HEK293 (cell line): ENCODE measurements around the gene EMB.
"Not testable (repeated sequence)": the region's sequence is repeated elsewhere in the genome, so short reads cannot be mapped to it uniquely, and the experiment has no call there.

Experiments used
- CTCF ChIA-PET: fragments of 350-600 bp; formaldehyde crosslinking; extraction: SDS; loops from one replicate; lab custom pipeline; 2021; ENCODE audit warnings: antibody characterized with exemption; lab: Yijun Ruan, JAX
- POLR2A ChIA-PET: fragments of 300-600 bp; formaldehyde crosslinking; extraction: SDS; loops from one replicate; lab custom pipeline; 2020; ENCODE audit warnings: antibody characterized with exemption, inconsistent platforms; lab: Yijun Ruan, JAX
- H3K27ac ChIP-seq: fragments of 200-500 bp; sonication (Bioruptor generic); 2 replicates; pipeline ENCODE4 v1.5.1; 2014; ENCODE audit warnings: low read depth, low read length, control low read depth, inconsistent platforms; ENCODE audit errors: extremely low read depth
- H3K36me3 ChIP-seq, 2 experiments: fragments of 200-500 bp in 1 of 2; sonication (Bioruptor generic) in 1 of 2; 1 replicate in 1 of 2; 2 replicates in 1 of 2; pipeline ENCODE4 v1.5.1; 2014 to 2017; ENCODE audit warnings: inconsistent platforms in 2 of 2, low read length in 2 of 2; ENCODE audit not compliant: control insufficient read depth in 2 of 2, insufficient read depth in 1 of 2
- H3K4me1 ChIP-seq: fragments of 200-500 bp; sonication (Bioruptor generic); 2 replicates; pipeline ENCODE4 v1.5.1; 2014; ENCODE audit warnings: mild to moderate bottlenecking, low read length, inconsistent platforms; ENCODE audit not compliant: control insufficient read depth, insufficient read depth
- H3K4me3 ChIP-seq: 2 replicates; pipeline ENCODE4 v1.5.1; 2011; ENCODE audit warnings: low read depth, mild to moderate bottlenecking, control low read depth, low read length, moderate library complexity
- H3K9me3 ChIP-seq: fragments of 200-500 bp; sonication (Bioruptor generic); 2 replicates; pipeline ENCODE4 v1.5.1; 2014; ENCODE audit warnings: low read depth, low read length, inconsistent platforms; ENCODE audit not compliant: control insufficient read depth, insufficient read depth
- PRDM1 ChIP-seq: fragments of 450-650 bp; formaldehyde crosslinking; IDR thresholded peaks from 2 replicates; pipeline ENCODE4; 2016; ENCODE audit warnings: missing biosample characterization, missing genetic modification characterization
- SCRT1 ChIP-seq: fragments of 450-650 bp; formaldehyde crosslinking; IDR thresholded peaks from 2 replicates; pipeline ENCODE4 v1.5.1; 2016; ENCODE audit warnings: missing biosample characterization, missing genetic modification characterization, borderline replicate concordance
- SETDB1 ChIP-seq: IDR thresholded peaks from one replicate; pipeline ENCODE4 v1.6.1; 2017; ENCODE audit warnings: mild to moderate bottlenecking, low read length, moderate library complexity, mixed read lengths; ENCODE audit not compliant: insufficient read length
- ZEB2 ChIP-seq: fragments of 450-650 bp; formaldehyde crosslinking; IDR thresholded peaks from 2 replicates; pipeline ENCODE4 v1.5.1; 2016; ENCODE audit warnings: missing biosample characterization, missing genetic modification characterization
- ZFP41 ChIP-seq: fragments of 450-650 bp; formaldehyde crosslinking; IDR thresholded peaks from 2 replicates; pipeline ENCODE4 v1.5.1; 2016; ENCODE audit warnings: missing biosample characterization, missing genetic modification characterization, borderline replicate concordance
- ZFP69B ChIP-seq: fragments of 450-650 bp; formaldehyde crosslinking; IDR thresholded peaks from 2 replicates; pipeline ENCODE4 v1.5.1; 2016; ENCODE audit warnings: missing biosample characterization, missing genetic modification characterization
- ZNF10 ChIP-seq: fragments of 450-650 bp; formaldehyde crosslinking; IDR thresholded peaks from 2 replicates; pipeline ENCODE4 v1.5.1; 2017; ENCODE audit warnings: missing biosample characterization, missing genetic modification characterization
- ZNF169 ChIP-seq: fragments of 450-650 bp; formaldehyde crosslinking; IDR thresholded peaks from 2 replicates; pipeline ENCODE4 v1.5.1; 2016; ENCODE audit warnings: missing biosample characterization, missing genetic modification characterization
- ZNF211 ChIP-seq: fragments of 450-650 bp; formaldehyde crosslinking; IDR thresholded peaks from 2 replicates; pipeline ENCODE4 v1.5.1; 2016; ENCODE audit warnings: low read depth, missing biosample characterization, missing genetic modification characterization
- ZNF292 ChIP-seq: fragments of 450-650 bp; formaldehyde crosslinking; IDR thresholded peaks from 2 replicates; pipeline ENCODE4 v1.5.1; 2016; ENCODE audit warnings: low read depth, missing biosample characterization, missing genetic modification characterization, borderline replicate concordance
- ZNF324 ChIP-seq: fragments of 450-650 bp; formaldehyde crosslinking; IDR thresholded peaks from 2 replicates; pipeline ENCODE4 v1.5.1; 2016; ENCODE audit warnings: missing biosample characterization, missing genetic modification characterization
- ZNF341 ChIP-seq: fragments of 450-650 bp; formaldehyde crosslinking; IDR thresholded peaks from 2 replicates; pipeline ENCODE4; 2016; ENCODE audit warnings: low read depth, missing biosample characterization, missing genetic modification characterization
- ZNF350 ChIP-seq: fragments of 450-650 bp; formaldehyde crosslinking; IDR thresholded peaks from 2 replicates; pipeline ENCODE4 v1.5.0; 2017; ENCODE audit warnings: missing biosample characterization, mild to moderate bottlenecking, missing genetic modification characterization
- ZNF426 ChIP-seq: fragments of 450-650 bp; formaldehyde crosslinking; IDR thresholded peaks from 2 replicates; pipeline ENCODE4 v1.5.1; 2017; ENCODE audit warnings: missing biosample characterization, missing genetic modification characterization, mild to moderate bottlenecking, inconsistent platforms, moderate library complexity
- ZNF501 ChIP-seq: fragments of 450-650 bp; formaldehyde crosslinking; IDR thresholded peaks from 2 replicates; pipeline ENCODE4 v1.5.1; 2016; ENCODE audit warnings: missing biosample characterization, missing genetic modification characterization
- ZNF521 ChIP-seq: fragments of 450-650 bp; formaldehyde crosslinking; IDR thresholded peaks from 2 replicates; pipeline ENCODE4 v1.5.1; 2017; ENCODE audit warnings: missing biosample characterization, mild to moderate bottlenecking, missing genetic modification characterization
- ZNF585B ChIP-seq: fragments of 450-650 bp; formaldehyde crosslinking; IDR thresholded peaks from 2 replicates; pipeline ENCODE4 v1.5.1; 2016; ENCODE audit warnings: missing biosample characterization, missing genetic modification characterization
- ZNF600 ChIP-seq: fragments of 450-650 bp; formaldehyde crosslinking; IDR thresholded peaks from 2 replicates; pipeline ENCODE4 v1.5.1; 2016; ENCODE audit warnings: missing biosample characterization, missing genetic modification characterization
- ZNF626 ChIP-seq: fragments of 450-650 bp; sonication (Bioruptor Pico); formaldehyde crosslinking; IDR thresholded peaks from 2 replicates; pipeline ENCODE4 v1.5.1; 2018; ENCODE audit warnings: missing biosample characterization, missing genetic modification characterization, inconsistent platforms
- TF ChIP-seq, protein P1 (sequence below): fragments of 450-650 bp; formaldehyde crosslinking; IDR thresholded peaks from 2 replicates; pipeline ENCODE4 v1.5.1; 2017; ENCODE audit warnings: missing biosample characterization, missing genetic modification characterization
- TF ChIP-seq, protein P2 (sequence below): fragments of 450-650 bp; formaldehyde crosslinking; IDR thresholded peaks from 2 replicates; pipeline ENCODE4 v1.5.1; 2017; ENCODE audit warnings: missing biosample characterization, missing genetic modification characterization
- TF ChIP-seq, protein P3 (sequence below): fragments of 450-650 bp; formaldehyde crosslinking; IDR thresholded peaks from 2 replicates; pipeline ENCODE4 v1.5.1; 2016; ENCODE audit warnings: missing biosample characterization, missing genetic modification characterization, borderline replicate concordance
- TF ChIP-seq, protein P4 (sequence below): sonication (generic); formaldehyde crosslinking; IDR thresholded peaks from 2 replicates; pipeline ENCODE4 v1.8.1; 2022; ENCODE audit warnings: mild to moderate bottlenecking, moderate library complexity, missing genetic modification reagents

Gene EMB

DNA sequence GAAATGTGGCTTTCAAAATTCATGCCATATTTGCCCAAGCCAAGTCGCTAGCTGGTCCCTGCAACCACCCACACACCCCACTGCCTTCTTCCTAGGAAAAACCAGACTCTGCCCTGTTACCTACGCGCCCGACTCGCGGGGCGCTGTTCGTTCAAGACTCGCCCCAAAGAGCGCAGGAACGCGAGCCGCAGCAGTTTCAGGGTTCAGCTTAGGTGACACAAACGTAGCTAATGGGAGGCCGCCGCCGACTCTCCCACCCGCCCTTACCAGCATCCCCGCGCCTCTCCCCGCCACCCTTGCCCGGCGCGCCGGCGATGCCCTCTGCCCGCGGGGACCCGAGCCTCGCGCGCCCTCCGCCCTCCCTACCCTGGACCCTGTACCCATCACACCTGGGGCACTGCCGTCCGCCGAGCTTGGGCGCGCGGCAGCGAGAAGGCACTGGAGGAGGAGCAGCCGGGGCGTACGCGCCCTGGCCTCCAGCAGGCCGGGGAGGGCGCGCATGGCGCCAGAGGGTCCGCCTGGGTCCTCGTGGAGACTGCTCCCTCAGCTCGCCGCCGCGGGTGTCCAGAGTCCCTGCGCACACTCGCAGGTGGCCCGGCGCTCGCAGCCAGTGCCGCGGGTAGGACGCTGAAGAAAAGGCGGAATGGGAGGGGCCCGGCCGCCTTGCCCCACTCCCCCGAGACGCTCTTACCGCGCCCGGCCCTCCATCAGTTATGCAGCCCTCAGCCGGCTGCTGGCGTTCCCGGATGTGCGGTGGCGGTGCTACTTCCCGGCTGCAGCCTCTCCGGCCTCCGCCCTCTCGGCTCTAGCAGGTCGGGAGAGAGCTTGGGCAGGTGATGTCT lies at the start of gene EMB (continued):
- TF ChIP-seq ZNF501 (tag by site-specific recombination) (peak; percentile 68), SETDB1 (no peak), ZNF600 (tag by site-specific recombination) (peak; percentile 75; the same call in 1 of the 2 replicates), PRDM1 (tag by site-specific recombination) (no peak), ZFP69B (tag by site-specific recombination) (no peak), ZNF324 (0 out of 2 replicates have a peak, but pooled peaks have one; percentile 28), ZNF211 (no peak), ZNF585B (0 out of 2 replicates have a peak, but pooled peaks have one; percentile 24), ZNF341 (tag by site-specific recombination) (peak; percentile 87), ZNF292 (tag by site-specific recombination) (no peak), ZNF521 (tag by site-specific recombination) (no peak), ZEB2 (tag by site-specific recombination) (peak; percentile 62), ZFP41 (tag by site-specific recombination) (no peak), ZNF350 (tag by site-specific recombination) (no peak), ZNF426 (tag by site-specific recombination) (no peak), ZNF626 (tag by site-specific recombination) (no peak), ZNF10 (tag by site-specific recombination) (peak; percentile 7; the same call in 1 of the 2 replicates), ZNF169 (tag by site-specific recombination) (no peak), SCRT1 (no peak)
- TF ChIP-seq, protein P1, sequence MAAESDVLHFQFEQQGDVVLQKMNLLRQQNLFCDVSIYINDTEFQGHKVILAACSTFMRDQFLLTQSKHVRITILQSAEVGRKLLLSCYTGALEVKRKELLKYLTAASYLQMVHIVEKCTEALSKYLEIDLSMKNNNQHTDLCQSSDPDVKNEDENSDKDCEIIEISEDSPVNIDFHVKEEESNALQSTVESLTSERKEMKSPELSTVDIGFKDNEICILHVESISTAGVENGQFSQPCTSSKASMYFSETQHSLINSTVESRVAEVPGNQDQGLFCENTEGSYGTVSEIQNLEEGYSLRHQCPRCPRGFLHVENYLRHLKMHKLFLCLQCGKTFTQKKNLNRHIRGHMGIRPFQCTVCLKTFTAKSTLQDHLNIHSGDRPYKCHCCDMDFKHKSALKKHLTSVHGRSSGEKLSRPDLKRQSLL (tag by site-specific recombination): no peak
- TF ChIP-seq, protein P2, sequence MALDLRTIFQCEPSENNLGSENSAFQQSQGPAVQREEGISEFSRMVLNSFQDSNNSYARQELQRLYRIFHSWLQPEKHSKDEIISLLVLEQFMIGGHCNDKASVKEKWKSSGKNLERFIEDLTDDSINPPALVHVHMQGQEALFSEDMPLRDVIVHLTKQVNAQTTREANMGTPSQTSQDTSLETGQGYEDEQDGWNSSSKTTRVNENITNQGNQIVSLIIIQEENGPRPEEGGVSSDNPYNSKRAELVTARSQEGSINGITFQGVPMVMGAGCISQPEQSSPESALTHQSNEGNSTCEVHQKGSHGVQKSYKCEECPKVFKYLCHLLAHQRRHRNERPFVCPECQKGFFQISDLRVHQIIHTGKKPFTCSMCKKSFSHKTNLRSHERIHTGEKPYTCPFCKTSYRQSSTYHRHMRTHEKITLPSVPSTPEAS (tag by site-specific recombination): no peak; the same call in 1 of the 2 replicates
- TF ChIP-seq, protein P3, sequence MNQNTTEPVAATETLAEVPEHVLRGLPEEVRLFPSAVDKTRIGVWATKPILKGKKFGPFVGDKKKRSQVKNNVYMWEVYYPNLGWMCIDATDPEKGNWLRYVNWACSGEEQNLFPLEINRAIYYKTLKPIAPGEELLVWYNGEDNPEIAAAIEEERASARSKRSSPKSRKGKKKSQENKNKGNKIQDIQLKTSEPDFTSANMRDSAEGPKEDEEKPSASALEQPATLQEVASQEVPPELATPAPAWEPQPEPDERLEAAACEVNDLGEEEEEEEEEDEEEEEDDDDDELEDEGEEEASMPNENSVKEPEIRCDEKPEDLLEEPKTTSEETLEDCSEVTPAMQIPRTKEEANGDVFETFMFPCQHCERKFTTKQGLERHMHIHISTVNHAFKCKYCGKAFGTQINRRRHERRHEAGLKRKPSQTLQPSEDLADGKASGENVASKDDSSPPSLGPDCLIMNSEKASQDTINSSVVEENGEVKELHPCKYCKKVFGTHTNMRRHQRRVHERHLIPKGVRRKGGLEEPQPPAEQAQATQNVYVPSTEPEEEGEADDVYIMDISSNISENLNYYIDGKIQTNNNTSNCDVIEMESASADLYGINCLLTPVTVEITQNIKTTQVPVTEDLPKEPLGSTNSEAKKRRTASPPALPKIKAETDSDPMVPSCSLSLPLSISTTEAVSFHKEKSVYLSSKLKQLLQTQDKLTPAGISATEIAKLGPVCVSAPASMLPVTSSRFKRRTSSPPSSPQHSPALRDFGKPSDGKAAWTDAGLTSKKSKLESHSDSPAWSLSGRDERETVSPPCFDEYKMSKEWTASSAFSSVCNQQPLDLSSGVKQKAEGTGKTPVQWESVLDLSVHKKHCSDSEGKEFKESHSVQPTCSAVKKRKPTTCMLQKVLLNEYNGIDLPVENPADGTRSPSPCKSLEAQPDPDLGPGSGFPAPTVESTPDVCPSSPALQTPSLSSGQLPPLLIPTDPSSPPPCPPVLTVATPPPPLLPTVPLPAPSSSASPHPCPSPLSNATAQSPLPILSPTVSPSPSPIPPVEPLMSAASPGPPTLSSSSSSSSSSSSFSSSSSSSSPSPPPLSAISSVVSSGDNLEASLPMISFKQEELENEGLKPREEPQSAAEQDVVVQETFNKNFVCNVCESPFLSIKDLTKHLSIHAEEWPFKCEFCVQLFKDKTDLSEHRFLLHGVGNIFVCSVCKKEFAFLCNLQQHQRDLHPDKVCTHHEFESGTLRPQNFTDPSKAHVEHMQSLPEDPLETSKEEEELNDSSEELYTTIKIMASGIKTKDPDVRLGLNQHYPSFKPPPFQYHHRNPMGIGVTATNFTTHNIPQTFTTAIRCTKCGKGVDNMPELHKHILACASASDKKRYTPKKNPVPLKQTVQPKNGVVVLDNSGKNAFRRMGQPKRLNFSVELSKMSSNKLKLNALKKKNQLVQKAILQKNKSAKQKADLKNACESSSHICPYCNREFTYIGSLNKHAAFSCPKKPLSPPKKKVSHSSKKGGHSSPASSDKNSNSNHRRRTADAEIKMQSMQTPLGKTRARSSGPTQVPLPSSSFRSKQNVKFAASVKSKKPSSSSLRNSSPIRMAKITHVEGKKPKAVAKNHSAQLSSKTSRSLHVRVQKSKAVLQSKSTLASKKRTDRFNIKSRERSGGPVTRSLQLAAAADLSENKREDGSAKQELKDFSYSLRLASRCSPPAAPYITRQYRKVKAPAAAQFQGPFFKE (tag by site-specific recombination): peak; percentile 24; the same call in 1 of the 2 replicates
- TF ChIP-seq, protein P4, sequence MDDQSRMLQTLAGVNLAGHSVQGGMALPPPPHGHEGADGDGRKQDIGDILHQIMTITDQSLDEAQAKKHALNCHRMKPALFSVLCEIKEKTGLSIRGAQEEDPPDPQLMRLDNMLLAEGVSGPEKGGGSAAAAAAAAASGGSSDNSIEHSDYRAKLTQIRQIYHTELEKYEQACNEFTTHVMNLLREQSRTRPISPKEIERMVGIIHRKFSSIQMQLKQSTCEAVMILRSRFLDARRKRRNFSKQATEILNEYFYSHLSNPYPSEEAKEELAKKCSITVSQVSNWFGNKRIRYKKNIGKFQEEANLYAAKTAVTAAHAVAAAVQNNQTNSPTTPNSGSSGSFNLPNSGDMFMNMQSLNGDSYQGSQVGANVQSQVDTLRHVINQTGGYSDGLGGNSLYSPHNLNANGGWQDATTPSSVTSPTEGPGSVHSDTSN (CRISPR knock-in tag): no peak
- TF ChIP-seq, all 188 proteins: peak for 50

DNA sequence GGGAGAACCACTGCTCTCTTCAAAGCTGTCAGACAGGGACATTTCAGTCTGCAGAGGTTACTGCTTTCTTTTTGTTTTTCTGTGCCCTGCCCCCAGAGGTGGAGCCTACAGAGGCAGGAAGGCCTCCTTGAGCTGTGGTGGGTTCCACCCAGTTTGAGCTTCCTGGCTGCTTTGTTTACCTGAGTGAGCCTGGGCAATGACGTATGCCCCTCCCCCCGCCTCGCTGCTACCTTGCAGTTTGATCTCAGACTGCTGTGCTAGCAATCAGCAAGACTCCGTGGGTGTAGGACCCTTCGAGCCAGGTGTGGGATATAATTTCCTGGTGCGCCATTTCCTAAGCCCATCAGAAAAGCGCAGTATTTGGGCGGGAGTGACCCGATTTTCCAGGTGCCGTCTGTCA lies 48.4 kb upstream of the EMB start:
- H3K4me1 ChIP-seq, H3K27ac ChIP-seq, CTCF ChIA-PET, H3K9me3 ChIP-seq, H3K36me3 ChIP-seq, POLR2A ChIA-PET, H3K4me3 ChIP-seq: not testable (repeated sequence)

DNA sequence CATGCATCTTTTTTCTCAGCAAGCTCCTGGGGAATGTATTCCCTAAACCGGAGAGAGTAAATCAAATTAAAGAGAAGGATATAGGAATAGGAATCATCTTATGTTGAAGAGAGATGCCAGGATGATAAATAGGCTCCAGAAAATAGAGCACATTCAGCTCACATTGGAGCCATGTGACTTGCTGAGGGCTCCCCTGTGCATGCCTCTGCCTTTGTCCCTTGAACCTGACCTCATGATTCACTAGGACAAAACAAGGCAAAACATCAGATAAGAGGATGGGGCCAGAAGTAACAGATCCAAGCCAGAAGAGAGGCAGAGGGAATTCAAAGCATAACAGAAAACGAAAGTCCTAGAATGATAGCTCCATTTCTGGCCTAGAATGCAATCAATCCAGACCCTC lies 37.7 kb upstream of the EMB start:
- H3K9me3 ChIP-seq, H3K36me3 ChIP-seq, POLR2A ChIA-PET, H3K4me1 ChIP-seq, CTCF ChIA-PET, H3K4me3 ChIP-seq, H3K27ac ChIP-seq: not testable (repeated sequence)
